NK-92 (cell line): ENCODE results near the gene DBT.
"Not testable (repeated sequence)": the region's sequence is repeated elsewhere in the genome, so short reads cannot be mapped to it uniquely, and the experiment has no call there.

ENCODE experiments used
- DNase-seq: peaks from one replicate; lab custom pipeline; 2025; ENCODE audit not compliant: unreplicated experiment; lab: John Stamatoyannopoulos, UW

DBT gene

GRCh38 chr1:100200060-100200459 is 49.6 kb downstream of the DBT start:
- not testable (repeated sequence) for DNase-seq

GRCh38 chr1:100198596-100198995 is 51.0 kb downstream of the DBT start:
- DNase-seq: no peak

- no peak for DNase-seq
Observed at GRCh38 chr1:100188617-100189016, 61.0 kb downstream of the DBT start.

- DNase-seq: no peak
Observed at GRCh38 chr1:100187912-100188311, 61.7 kb downstream of the DBT start.

- DNase-seq: no peak
Observed at GRCh38 chr1:100184536-100184935, 65.1 kb downstream of the DBT start.

GRCh38 chr1:100183370-100183769 is 66.3 kb downstream of the DBT start:
- no peak for DNase-seq

- DNase-seq: no peak
Observed at GRCh38 chr1:100178091-100178490, 71.5 kb downstream of the DBT start, which contains the start of gene LRRC39. Gene LRRC39, minus strand, starts transcription at chr1:100178256. Its CDS starts 9,740 bp downstream, at chr1:100168516.

GRCh38 chr1:100177295-100178041 is 72.2 kb downstream of the DBT start:
- DNase-seq: no peak

GRCh38 chr1:100168051-100168450 is 81.6 kb downstream of the DBT start:
- DNase-seq: no peak

GRCh38 chr1:100164702-100165101 is 84.9 kb downstream of the DBT start:
- no peak for DNase-seq

GRCh38 chr1:100164216-100164615 is 85.4 kb downstream of the DBT start:
- no peak for DNase-seq

GRCh38 chr1:100162881-100163280 is 86.8 kb downstream of the DBT start:
- no peak for DNase-seq

GRCh38 chr1:100152271-100152670 is 97.4 kb downstream of the DBT start:
- DNase-seq: no peak

- DNase-seq: no peak
Observed at GRCh38 chr1:100151679-100152078, 98.0 kb downstream of the DBT start.

- no peak for DNase-seq
Observed at GRCh38 chr1:100147875-100148274, 101.8 kb downstream of the DBT start.

GRCh38 chr1:100146958-100147357 is 102.7 kb downstream of the DBT start:
- no peak for DNase-seq

- no peak for DNase-seq
Observed at GRCh38 chr1:100145116-100145515, 104.5 kb downstream of the DBT start.

GRCh38 chr1:100142343-100142742 is 107.3 kb downstream of the DBT start:
- no peak for DNase-seq

- DNase-seq: no peak
Observed at GRCh38 chr1:100141192-100141591, 108.4 kb downstream of the DBT start.

- no peak for DNase-seq
Observed at GRCh38 chr1:100137602-100138001, 112.0 kb downstream of the DBT start.
